ENCODE measurements around the gene ZFHX3.
A peak's percentile ranks its signal among the peaks of the same experiment; 100 is the strongest.

The ZFHX3 gene

GRCh38 chr16:72847187-72848027 is 200.5 kb downstream of the ZFHX3 start:
- no peak for DNase-seq (ENCODE audit: low read depth)

- no peak for DNase-seq (ENCODE audit: low read depth)
Measured at GRCh38 chr16:72846594-72846993, 201.3 kb downstream of the ZFHX3 start.

- DNase-seq (ENCODE audit: low read depth) = no peak
Measured at GRCh38 chr16:72845322-72846020, 202.5 kb downstream of the ZFHX3 start.

DNA sequence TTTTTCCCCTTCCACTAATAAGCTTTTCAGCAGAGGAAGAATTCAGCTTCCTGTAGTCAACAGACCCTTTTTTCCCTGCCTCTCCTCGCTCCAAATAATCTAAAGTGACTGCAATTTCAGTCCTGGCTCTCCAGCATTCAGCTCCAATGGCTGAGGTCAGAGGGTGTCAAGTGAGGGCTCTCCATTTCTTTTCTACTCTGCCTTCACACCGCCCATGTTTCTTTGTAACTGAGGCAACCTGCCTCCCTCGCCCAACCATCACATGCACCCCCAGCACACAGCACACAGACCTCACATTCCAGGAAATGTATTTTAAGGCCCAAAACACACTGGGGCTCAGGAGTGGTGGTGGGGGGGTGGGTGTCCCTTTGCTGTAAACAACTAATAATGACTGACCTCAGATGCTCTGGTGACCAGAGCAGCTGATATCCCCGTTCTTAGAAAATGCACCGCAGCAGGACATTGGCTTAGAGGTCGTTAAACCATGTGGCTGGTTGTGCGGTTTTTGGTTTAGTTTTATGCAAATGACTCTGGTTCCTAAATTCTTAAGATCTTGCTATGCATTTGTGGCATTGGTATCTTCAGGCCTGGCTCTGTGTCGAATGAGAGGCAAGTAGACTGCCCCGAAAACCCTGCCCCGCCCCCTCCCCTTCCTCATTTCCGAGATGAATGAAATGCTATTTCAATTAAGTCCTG is 203.6 kb downstream of the ZFHX3 start:
- DNase-seq (ENCODE audit: low read depth) = no peak

- DNase-seq (ENCODE audit: low read depth) = no peak
Measured at GRCh38 chr16:72841506-72841905, 206.4 kb downstream of the ZFHX3 start.

DNA sequence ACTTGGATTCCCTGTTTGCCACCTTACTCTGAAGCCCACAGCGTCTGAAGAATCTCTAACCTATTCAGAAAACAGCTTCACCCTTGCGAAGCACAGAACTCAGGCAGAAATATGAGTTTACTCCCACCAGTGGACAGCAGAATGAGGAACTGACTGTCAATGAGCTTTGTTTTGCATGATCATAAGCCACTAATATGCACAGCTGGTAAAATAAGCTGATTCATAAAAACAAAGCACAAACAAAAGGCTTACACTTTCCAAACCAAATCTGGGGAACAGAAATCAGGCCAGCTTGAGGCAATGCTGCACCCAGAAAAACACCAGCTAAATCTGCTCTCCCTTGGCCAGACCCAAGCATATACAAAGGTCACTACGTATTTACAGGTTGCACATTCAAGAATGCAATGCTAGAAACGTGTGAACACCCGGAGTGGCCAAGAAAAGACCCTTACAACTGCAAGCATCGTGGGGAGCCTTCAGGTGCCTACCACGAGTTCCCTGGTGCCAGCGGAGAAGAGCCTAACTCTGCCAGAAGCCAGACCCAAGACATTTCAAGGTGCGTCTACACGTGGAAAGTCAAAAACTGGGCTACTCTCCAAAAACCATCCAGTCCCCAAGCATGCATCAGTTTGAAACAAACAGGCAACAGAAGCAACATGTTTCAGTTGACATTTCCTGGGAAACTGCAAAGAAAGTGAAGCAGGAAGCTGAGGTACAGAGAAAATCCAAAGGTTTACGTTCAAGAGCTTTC is 207.1 kb downstream of the ZFHX3 start:
- no peak for DNase-seq (ENCODE audit: low read depth)

DNA sequence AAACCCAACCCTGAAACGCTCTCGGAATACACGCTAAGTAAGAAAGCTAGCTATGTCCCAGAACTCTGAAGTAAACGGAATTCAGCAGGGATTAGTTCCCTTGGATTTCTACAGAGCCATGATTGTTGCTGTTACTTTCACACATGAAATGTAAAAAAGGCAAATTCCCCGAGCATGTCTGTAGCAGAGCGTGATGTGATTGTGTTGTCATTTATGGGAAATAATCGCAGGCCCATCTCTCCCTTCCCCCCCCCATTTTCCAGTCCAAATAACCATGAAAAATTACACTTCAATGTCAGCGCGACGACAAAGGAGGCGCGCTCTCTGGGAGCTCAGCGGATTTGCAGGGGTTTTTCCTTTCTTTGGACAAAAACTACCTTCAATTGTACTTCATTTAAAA is 209.0 kb downstream of the ZFHX3 start:
- no peak for DNase-seq (ENCODE audit: low read depth)

DNA sequence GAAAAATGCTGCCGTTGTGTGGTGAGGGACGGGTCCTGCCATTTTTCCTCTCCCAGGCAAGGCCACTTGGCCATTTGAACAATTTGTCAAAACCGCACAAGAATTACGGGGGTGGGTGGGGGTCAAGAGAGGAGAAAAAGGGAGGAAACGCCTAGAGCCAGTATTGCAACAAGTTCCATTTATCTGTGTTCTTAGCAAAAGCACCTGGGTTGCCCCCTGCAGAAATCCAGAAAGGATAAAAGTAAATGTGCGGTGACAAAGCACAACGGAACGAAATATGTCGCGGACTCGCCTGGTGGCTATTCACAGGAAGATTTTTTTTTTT is 209.4 kb downstream of the ZFHX3 start:
- no peak for DNase-seq (ENCODE audit: low read depth)

DNA sequence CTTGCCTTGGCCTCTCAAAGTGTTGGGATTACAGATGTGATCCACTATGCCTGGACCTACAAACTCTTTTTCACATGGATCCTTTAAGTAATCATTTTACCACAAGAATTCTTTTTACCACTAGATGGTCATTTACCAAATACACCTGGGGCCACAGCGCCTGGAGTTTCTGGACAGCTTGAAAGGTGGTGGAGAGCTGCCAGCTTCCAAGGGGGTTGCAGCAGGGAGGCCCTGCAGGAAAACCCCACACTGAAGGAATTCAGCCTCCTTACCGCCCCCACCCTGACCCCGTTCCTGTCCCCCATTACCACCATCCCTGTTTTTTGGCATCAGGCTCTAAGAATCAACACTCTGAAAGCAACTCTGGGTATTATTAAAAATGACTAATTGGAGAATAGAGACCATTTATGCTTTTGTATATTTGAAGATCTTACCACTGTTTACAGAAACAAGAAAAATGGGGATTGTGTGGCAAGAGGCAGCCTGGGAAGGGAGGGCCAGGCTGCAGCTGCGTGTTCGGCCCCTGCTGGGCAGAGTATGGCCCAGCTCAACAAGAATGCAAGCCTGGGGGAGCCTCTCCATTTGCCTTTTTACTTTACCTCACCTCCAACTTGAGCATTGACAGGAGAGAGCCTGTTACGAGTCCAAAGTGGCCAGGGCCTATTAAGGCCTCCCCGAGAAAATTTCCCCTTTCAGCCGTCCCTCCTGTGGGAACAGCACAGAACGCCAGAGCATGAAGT is 209.9 kb downstream of the ZFHX3 start:
- DNase-seq (ENCODE audit: low read depth) = no peak

DNA sequence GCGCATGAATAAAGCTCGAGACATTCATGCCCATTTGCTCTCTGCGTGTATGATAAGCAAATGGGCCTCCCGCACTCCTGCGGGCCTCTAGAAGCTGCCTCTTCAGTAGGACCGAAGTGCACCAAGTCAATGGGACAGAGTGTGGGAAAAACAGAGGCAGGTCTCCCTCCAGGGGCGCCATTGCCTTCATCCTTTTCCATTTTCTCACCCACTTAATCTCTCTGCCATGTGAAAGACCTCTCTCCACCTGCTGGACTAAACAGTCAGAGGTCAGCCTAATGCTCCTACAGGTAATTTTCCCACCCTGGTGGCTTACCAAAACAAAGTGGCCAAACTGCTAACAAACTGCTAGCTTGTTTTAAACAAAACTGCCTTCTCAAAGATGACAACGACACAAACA is 210.9 kb downstream of the ZFHX3 start:
- DNase-seq (ENCODE audit: low read depth) = no peak

DNA sequence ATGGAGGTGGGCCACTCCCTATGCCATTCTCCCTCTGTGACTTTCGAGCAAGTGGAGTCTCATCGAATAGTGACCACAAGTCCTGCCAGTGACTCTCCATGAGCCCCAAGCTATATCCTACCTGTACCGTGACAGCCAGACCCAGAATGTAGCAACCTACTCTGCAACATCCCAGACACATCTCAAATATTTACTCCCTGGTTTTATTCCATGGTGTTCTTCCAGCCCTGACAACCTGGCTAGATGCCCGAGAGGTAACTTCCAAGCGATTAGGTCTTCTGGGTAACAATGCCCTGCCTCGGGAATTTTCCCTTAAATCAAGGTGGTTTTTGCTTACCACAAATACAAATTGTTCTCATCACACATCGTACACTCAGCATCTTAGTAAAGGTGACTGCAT is 211.7 kb downstream of the ZFHX3 start:
- no peak for DNase-seq (ENCODE audit: low read depth)

GRCh38 chr16:72835086-72835485 is 212.8 kb downstream of the ZFHX3 start:
- DNase-seq (ENCODE audit: low read depth) = no peak

- DNase-seq (ENCODE audit: low read depth) = no peak
Measured at GRCh38 chr16:72834499-72834898, 213.4 kb downstream of the ZFHX3 start.

DNA sequence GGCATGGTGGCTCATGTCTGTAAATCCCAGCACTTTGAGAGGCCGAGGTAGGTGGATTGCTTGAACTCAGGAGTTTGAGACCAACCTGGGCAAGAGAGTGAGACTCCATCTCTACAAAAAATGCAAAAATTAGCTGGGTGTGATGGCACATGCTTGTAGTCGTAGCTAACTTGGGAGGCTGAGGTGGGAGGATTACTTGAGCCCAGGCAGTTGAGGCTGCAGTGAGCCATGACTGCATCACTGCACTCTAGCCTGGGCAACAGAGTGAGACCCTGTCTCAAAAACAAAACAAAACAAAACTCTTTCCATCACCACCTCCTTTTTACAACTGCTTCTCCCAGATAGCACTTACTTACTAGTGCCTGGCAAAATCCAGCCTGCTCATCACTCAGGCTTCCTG is 214.0 kb downstream of the ZFHX3 start:
- no peak for DNase-seq (ENCODE audit: low read depth)

GRCh38 chr16:72833482-72833881 is 214.4 kb downstream of the ZFHX3 start:
- DNase-seq (ENCODE audit: low read depth) = no peak

- peak; percentile 63 for DNase-seq (ENCODE audit: low read depth)
Measured at GRCh38 chr16:72832621-72833248, 215.2 kb downstream of the ZFHX3 start.

DNA sequence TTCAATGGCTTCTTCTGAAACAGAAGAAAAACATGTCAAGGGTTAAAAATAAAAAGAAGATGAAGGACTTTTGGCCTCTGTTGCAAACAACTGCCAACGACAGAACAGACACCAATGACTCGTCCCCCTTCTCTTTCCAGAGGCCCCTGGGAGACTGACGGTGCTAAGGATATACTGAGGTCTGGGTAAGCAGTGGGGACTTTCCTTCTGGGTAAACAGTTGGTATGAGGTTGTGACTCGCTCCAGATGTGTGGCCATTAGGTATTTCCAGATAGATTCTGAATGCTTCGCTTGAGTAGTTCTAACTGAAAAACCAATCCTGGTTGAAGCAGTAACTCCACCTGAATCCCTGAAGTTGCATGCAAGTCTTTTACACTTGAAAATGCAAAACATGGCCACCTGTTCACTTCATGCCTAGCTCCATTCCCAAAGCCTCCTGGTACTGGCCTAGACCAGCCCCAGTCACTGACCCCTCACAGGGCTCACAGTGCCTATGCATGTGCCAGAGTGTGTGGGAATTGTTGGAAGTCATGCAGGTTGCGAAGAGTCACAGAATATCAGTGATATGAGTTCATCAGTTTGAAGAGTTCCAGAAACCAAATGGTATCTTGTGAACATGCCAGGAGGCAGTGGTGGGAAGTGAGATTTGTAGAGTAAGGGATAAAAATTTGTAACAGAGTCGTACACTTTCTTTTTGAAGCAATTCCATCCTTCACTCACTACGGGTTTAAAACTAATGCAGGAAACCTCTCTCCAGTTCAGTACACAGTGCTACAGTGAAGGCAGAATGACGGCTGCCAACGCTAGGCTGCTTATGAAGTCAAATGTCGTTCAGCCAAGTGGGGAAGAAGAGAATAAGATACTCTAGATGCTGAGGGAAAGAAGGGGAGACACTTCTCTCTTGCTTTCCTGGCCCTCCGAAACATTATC is 217.8 kb downstream of the ZFHX3 start:
- no peak for DNase-seq (ENCODE audit: low read depth)

DNA sequence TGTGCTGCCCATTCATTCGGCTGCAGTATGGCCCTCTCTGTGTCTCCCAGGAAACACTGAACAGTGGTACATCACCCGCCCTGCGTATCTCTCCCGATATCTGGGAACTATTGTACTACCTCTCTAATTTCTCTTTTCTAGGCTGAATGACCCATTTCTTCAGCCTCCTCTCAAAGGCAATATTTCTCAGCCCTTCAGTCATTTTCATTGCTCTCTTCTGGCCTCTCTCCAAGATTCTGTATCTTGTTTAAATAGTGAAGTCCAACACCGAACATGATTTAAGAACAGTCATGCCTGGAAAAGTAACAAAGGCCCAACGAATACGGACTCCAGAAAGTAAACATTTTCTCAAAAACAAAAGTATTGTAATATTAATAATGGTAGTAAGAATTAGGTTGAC is 220.1 kb downstream of the ZFHX3 start:
- DNase-seq (ENCODE audit: low read depth) = no peak

DNA sequence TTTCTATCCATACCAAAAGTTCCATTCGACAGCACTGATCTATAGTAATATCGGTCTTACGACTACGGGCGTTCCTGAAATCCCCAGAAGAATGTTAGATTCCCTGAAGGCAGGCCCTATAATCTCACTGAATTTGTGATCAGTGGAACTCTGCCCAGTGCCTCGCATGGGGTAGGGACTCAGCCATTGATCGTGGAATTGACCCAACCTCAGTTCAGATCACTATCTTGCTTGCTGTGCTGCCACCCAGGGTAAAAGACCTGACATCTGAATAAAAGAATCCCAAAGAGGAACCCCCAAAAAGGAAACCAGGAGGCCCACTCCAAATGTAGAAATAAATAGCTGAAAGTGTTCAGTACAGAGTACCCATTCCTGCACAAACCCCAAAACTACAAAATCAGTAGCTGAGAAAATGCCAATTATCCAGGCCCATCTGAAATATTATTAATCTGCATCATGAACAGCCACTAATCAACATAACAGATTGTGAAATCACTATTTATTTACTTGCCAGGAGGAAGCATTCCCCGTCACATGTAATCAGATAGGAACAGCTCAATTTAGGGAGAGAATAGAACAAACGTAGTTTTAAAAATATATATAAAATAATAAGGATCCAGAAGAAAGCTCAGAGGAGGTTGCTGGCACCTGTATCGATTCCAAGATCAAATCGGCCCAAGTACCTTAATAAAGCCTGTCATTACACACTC is 221.9 kb downstream of the ZFHX3 start:
- DNase-seq (ENCODE audit: low read depth) = no peak

Data from stimulated activated CD8-positive, alpha-beta memory T cell treated with anti-CD3 and anti-CD28 coated beads, Interleukin-15, amount 100 ng/mL, for 24 hours (primary cell).